Hepatocyte (in vitro differentiated cells): ENCODE results near the gene FOCAD. TPM values are rescaled to one million over a fixed set of nuclear protein-coding genes. Genes with fewer than 3 reads are reported as not detected.

Experiments used
- DNase-seq: peaks from one replicate; pipeline ENCODE4 v3.0.0-alpha.2; 2016; ENCODE audit warnings: low spot score
- H2AFZ ChIP-seq: fragments of 200-600 bp; sonication (generic); 2 replicates; pipeline ENCODE4 v1.6.0; 2016; ENCODE audit warnings: antibody characterized with exemption, mild to moderate bottlenecking
- H3K27ac ChIP-seq: fragments of 200-600 bp; sonication (generic); 2 replicates; pipeline ENCODE4 v1.5.1; 2016; ENCODE audit warnings: mild to moderate bottlenecking
- H3K27me3 ChIP-seq: fragments of 200-600 bp; sonication (generic); 2 replicates; pipeline ENCODE4 v1.6.1; 2016
- H3K36me3 ChIP-seq: fragments of 200-600 bp; sonication (generic); replicated peaks from 2 replicates; pipeline ENCODE4 v1.5.1; 2016; ENCODE audit warnings: low read depth; ENCODE audit not compliant: insufficient read depth
- H3K4me1 ChIP-seq: fragments of 200-600 bp; sonication (generic); 2 replicates; pipeline ENCODE4 v1.5.1; 2016; ENCODE audit warnings: mild to moderate bottlenecking, moderate library complexity; ENCODE audit not compliant: insufficient read depth
- H3K4me2 ChIP-seq: fragments of 200-600 bp; sonication (generic); 2 replicates; pipeline ENCODE4 v1.6.0; 2016
- H3K4me3 ChIP-seq: fragments of 200-600 bp; sonication (generic); 2 replicates; pipeline ENCODE4 v1.5.1; 2016; ENCODE audit warnings: mild to moderate bottlenecking
- H3K79me2 ChIP-seq: fragments of 200-600 bp; sonication (generic); 2 replicates; pipeline ENCODE4 v1.6.0; 2017; ENCODE audit warnings: mild to moderate bottlenecking
- H3K9me2 ChIP-seq: fragments of 200-600 bp; sonication (generic); replicated peaks from 2 replicates; pipeline ENCODE4 v1.6.0; 2017; ENCODE audit warnings: mild to moderate bottlenecking; ENCODE audit not compliant: insufficient read depth
- H3K9me3 ChIP-seq: fragments of 200-600 bp; sonication (generic); 2 replicates; pipeline ENCODE4 v1.5.1; 2016; ENCODE audit warnings: low read depth, mild to moderate bottlenecking
- H4K20me1 ChIP-seq: fragments of 200-600 bp; sonication (generic); 2 replicates; pipeline ENCODE4 v1.6.0; 2016; ENCODE audit warnings: mild to moderate bottlenecking; ENCODE audit not compliant: insufficient read depth, poor library complexity, severe bottlenecking
- CTCF ChIP-seq: fragments of 200-600 bp; sonication (generic); IDR thresholded peaks from 2 replicates; pipeline ENCODE4 v1.5.1; 2016; ENCODE audit warnings: antibody characterized with exemption, mild to moderate bottlenecking; ENCODE audit not compliant: poor library complexity
- EZH2 ChIP-seq: fragments of 200-600 bp; sonication (generic); IDR thresholded peaks from 2 replicates; pipeline ENCODE4 v1.6.1; 2016; ENCODE audit warnings: antibody characterized with exemption, mild to moderate bottlenecking, borderline replicate concordance
- EZH2phosphoT487 ChIP-seq: fragments of 200-600 bp; sonication (generic); IDR thresholded peaks from one replicate; pipeline ENCODE4 v1.6.1; 2018; ENCODE audit warnings: antibody characterized with exemption, mild to moderate bottlenecking, low read depth, moderate library complexity; ENCODE audit not compliant: unreplicated experiment, severe bottlenecking
- WGBS: methylation state at CpG from one replicate; pipeline ENCODE4 v1.1.6; 2016; ENCODE audit warnings: low lambda C conversion rate; ENCODE audit errors: missing lambda C conversion rate; 5-methylcytosine and 5-hydroxymethylcytosine counted together
- polyA plus RNA-seq: library from polyadenylated mRNA; unstranded; fragments of >200 nt; fragmentation: Nextera tagmentation; extraction: Ambion mirVana; gene quantifications from 2 replicates; pipeline ENCODE4 v1.2.1, GENCODE V29; 2016
- total RNA-seq: library from RNA; depleted of rRNA; stranded (reverse); fragments of >200 nt; gene quantifications from 2 replicates; pipeline ENCODE4 v1.2.3, GENCODE V29; 2014

FOCAD gene
- total and polyA plus RNA-seq, 2 experiments from 2014 or later: 21.7 to 54.1 TPM

DNA sequence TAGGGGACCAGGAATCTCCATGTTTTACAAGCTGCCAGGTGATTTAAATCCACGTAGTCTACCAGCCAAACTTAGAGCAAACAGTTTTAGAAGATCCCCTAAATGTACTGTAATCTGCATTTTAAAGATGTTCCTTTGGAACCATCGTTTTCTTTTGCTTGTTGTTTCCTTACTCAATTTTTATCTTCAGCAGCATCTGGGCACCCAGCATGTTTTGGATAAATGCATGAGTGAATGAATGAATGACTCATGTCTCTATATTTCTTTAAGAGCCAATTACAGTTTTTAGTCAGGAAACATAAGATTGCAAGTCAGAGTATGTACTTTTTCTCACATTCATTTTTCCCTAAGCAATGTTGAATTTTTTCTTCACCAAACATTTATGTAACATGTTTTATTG is 224.4 kb downstream of the FOCAD start:
- Histone ChIP-seq H2AFZ (no peak overlapping the region), H3K36me3 (no peaks in the 10 kb centered on the region), H3K79me2 (no peaks in the 10 kb centered on the region), H4K20me1 (no peaks in the 10 kb centered on the region), H3K27ac (no peak overlapping the region), H3K9me2 (no peaks in the 10 kb centered on the region), H3K4me1 (no peaks in the 10 kb centered on the region), H3K4me2 (no peak overlapping the region), H3K9me3 (no peaks in the 10 kb centered on the region), H3K4me3 (no peak overlapping the region), H3K27me3 (no peaks in the 10 kb centered on the region)
- no peak for DNase-seq
- WGBS: 26% methylated on average over 2 of the region's 2 CpGs
- no peak for TF ChIP-seq EZH2
- no peak for TF ChIP-seq EZH2phosphoT487
- no peak for TF ChIP-seq CTCF

GRCh38 chr9:20914556-20914955 is 230.5 kb downstream of the FOCAD start:
- TF ChIP-seq EZH2phosphoT487: no peak
- no peak for TF ChIP-seq CTCF
- no peak for TF ChIP-seq EZH2
- Histone ChIP-seq H3K79me2 (no peaks in the 10 kb centered on the region), H3K9me3 (no peaks in the 10 kb centered on the region), H3K4me2 (no peak overlapping the region), H3K27me3 (no peaks in the 10 kb centered on the region), H3K36me3 (peaks cover 3% of the 10 kb centered on the region), H3K9me2 (no peaks in the 10 kb centered on the region), H3K4me3 (no peak overlapping the region), H3K4me1 (no peaks in the 10 kb centered on the region), H3K27ac (no peak overlapping the region), H4K20me1 (no peaks in the 10 kb centered on the region), H2AFZ (no peak overlapping the region)
- DNase-seq: no peak
- 96% methylated on average over 6 of the region's 6 CpGs for WGBS

DNA sequence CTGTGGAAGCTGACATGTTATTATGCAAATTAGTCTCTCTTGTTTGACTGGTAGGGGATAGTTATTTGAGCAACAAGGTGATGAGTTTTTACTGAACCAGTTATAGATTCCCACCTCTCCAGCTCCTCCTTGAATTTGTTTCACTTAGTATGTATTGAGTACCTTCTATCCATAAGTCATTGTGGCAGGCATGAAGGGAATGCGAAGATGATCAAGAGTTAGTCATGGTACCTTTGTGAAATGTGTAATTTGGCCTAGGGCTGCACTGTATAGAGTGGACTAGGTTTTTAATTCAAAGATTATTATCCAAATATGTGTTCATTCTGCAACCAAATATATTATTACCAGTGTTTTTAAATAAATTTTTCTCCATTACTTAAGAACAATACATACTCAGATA is 237.3 kb downstream of the FOCAD start:
- no peak overlapping the region for H3K4me3 ChIP-seq

More for the DNA sequence above, 237.3 kb downstream of the FOCAD start:
- Histone ChIP-seq H3K9me2 (no peaks in the 10 kb centered on the region), H3K4me2 (no peak overlapping the region), H3K36me3 (peaks cover 3% of the 10 kb centered on the region), H3K27me3 (no peaks in the 10 kb centered on the region), H3K4me1 (no peaks in the 10 kb centered on the region), H2AFZ (no peak overlapping the region), H3K27ac (no peak overlapping the region), H3K9me3 (no peaks in the 10 kb centered on the region), H3K79me2 (no peaks in the 10 kb centered on the region), H4K20me1 (no peaks in the 10 kb centered on the region)
- DNase-seq: no peak
- TF ChIP-seq EZH2: no peak
- no peak for TF ChIP-seq EZH2phosphoT487
- no peak for TF ChIP-seq CTCF
- 97% methylated on average over 1 of the region's 1 CpG for WGBS
